GM19468 (cell line): Measurements from ENCODE around the gene FANK1.

Experiments used
- ATAC-seq: cut with Tn5 transposase; IDR thresholded peaks from one replicate; pipeline ENCODE4 v1.9.1; 2021; ENCODE audit warnings: mild to moderate bottlenecking, moderate library complexity, moderate number of reproducible peaks; ENCODE audit not compliant: unreplicated experiment; ENCODE audit errors: extremely low read depth

Gene FANK1

DNA sequence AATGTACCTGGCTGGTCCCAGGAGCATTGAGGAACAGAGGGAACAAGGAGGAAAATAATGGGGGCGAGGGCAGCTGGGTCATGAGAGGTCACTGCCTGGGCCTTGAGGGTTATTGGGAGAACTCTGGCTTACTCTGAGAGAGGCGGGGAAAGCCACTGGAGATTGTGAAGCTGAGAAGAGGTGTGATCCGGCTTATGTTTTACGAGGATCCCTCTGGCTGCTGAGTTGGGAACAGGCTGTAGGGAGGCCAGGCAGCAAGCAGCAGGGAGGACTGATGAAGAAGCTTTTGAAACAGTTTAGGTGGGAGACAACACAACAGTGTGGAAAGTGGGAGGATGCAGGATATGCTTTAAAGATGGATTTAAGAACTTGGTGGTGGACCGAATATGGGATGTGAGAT lies 87.3 kb downstream of the FANK1 start:
- no peak for ATAC-seq

DNA sequence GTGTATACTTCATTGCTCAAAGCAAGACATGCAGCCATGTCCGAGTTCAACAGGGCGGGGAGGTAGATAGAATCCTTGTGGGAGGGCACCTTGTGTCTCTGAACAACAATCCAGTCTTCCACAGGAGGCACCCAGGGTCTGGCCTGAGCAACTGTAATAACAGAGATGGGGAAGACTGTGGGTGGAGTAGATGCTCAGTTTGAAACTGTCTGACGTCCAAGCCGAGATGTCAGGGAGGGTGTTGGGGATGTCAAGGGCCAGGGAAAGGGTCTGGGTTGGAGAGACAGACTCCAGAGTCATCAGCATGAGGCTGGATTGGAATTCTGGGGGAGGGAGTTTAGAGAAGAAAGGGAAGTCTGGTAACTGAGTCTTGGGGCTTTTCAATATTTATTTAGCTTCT lies 88.0 kb downstream of the FANK1 start:
- ATAC-seq, result no peak

DNA sequence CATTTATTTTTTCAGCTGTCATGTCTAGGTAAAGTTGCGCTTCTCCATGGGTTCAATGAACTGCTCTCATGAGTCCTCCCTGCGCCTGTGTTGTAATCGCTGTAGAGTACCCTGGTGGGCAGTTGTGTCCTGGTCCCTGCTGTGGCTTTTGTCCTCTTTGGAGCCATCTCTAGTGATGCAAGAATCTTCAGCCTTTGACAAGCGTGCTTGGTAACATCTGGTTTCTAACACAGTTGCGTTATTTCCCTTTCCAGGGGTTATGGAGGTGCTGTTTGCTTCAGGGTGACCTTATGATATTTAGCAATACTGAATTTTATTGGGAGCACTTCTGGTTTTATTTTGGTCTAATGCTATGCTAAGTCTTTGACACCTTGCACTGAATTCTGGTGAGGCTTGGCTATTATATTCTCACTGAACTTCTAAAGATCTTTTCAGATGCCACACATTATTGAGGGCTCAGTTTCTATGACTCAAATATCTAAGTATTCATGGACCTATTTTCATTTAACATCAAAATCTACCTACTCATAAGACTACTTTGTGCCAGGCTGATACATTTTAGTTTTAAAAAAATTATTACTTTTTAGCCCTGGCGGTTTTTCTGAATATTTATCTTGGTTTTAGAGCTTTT lies 88.6 kb downstream of the FANK1 start:
- no peak for ATAC-seq

DNA sequence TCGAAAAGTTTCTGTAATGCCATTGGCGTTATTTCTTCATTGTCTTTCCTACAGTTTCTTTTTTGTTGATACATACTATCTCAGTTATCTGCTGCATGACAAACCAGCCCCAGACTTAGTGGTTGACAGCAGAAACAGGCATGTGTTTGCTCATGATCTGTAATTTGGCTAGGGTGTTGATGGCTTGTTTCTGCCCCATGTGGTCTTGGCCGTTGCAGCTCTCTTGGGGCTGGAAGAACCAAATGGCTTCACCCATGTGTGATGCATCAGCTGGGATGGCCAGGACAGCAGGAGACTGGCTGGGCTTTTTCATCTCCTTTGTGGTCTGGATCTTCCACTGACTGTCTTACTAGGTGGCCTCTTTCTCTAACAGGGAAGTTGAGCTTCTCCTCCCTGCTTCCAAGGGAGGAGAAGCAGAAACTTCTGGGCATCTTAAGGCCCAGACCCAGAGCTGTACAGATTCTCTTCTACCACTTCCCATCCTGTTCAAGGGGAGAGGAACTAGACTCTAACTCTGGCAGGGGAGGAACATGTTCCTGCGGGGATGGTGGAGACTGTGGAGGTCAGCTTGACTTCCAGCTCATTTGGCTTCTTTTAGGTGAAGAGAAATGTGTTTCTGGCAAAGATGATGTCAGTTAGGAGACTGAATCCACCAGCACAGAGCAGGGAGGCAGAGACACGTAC lies 89.3 kb downstream of the FANK1 start:
- no peak for ATAC-seq

GRCh38 chr10:125989791-125990190 lies 93.4 kb downstream of the FANK1 start:
- ATAC-seq, result no peak

DNA sequence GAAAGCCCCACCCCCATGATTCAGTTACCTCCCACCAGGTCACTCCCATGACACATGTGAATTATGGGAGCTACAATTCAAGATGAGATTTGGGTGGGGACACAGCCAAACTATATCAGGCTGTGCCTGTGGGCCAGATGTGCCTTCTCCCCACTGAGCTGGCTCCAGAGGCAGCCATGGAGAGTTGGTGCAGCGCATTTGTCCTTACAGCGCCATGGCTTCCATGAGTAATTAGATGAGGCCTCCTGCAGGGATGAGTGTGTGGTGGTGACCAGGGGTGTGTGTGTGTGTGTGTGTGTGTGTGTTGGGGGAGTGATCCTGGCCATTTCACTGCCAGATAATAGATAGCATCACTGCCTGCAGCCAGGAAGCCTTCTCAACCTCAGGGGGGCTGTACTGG lies 94.6 kb downstream of the FANK1 start:
- ATAC-seq, result no peak

GRCh38 chr10:125991392-125991791 lies 95.0 kb downstream of the FANK1 start:
- no peak for ATAC-seq

GRCh38 chr10:125992254-125992653 lies 95.9 kb downstream of the FANK1 start:
- no peak for ATAC-seq

DNA sequence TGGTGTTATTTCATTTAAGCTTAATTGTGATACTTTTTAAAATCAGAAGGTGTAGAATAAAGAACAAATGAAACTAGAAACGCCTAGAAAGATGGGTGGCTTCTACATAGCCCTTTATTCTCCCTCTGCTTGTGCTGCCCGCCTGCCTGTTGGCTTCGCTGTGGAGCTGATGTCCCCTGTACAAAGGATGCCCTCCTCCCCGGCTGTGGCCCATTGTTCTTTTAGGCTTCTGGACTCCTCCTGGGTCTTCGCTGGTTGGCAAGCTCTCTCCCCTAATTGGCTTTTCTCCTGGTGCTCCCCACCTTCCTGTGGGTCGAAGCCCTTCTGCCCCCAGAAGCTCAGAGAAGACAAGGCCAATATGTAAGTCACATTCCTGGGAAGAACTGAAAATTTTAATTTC lies 98.2 kb downstream of the FANK1 start:
- ATAC-seq, result no peak

DNA sequence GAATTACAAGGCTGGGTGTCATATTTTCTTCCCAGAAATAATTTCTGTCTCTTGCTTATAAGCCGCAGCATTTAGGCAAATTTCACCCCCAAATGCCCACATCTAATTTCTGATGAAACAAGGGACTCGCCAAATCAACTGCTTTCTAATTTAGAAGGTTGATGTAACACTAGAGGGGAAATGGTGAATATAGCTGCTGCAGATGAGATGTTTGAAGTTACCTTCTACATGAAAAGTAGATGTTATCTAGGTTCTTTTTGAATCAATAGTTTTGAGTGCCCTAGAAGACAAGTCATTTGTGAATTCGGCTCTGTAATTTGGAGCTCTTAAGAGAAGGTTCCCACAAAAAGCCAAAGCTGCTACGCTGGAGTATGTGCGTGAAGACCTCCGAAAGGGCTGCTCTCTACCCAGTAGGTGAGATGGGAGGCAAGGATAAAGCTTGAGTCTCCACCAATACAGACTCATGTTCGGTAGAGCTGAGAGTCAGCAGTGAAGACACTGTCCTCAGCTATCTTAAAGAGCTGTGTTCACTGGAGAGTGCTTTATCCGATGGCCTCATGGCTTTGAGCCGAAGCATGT lies 99.5 kb downstream of the FANK1 start:
- no peak for ATAC-seq

DNA sequence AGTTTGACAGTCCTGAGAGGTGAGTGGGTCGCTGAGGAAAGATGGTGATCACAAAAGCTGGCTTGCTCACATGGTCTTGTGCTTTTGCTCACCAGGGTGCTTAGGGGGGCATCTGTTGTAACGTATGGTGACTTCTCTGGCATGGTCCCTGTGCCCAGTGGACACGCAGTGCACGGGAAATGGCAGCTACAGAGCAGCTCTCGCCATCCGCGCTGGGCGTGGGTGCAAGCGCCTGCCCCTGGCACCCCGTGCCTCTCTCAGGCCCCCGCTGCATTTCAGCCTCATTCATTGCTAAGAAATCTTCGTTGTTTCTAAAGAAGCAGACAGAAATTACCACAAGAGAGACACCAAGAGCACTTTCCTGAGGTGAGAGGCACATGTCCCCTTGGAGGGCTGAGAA lies 101.2 kb downstream of the FANK1 start:
- ATAC-seq, result no peak

DNA sequence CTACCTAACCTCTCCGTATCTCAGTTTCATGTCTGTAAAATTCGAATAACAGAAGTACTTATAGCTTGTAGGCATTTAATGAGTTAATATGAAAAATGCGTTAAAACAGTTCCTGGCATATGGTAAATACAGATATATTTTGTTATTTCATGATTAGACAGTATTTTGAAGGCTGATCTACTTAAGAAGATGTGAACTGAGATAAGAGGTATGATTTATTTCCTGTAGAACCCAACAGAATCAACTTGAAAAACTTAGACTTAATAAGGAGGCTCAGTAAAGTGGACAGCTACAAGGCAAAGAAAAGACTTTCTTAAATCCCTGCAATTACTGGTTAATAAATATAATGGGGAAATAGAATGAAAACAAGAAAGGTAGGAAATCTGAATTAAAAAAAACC lies 103.3 kb downstream of the FANK1 start:
- no peak for ATAC-seq

- ATAC-seq, result no peak
Measured at GRCh38 chr10:126001576-126001975, 105.2 kb downstream of the FANK1 start.

DNA sequence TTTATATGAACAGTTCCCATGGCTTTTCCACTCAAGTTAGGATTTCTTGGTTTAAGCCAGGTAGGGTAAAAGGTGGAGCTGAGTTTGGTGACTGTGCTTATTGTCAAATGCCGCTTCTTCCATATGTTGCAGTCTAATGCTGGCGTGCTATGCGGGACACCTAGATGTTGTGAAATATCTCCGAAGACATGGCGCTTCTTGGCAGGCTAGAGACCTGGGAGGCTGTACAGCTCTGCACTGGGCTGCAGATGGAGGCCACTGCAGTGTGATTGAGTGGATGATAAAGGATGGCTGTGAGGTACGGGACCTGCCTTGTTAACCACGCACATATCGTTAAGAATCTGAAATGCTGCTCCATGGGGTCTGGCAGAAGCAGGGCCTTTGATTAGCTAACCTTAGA lies 108.4 kb downstream of the FANK1 start:
- no peak for ATAC-seq

DNA sequence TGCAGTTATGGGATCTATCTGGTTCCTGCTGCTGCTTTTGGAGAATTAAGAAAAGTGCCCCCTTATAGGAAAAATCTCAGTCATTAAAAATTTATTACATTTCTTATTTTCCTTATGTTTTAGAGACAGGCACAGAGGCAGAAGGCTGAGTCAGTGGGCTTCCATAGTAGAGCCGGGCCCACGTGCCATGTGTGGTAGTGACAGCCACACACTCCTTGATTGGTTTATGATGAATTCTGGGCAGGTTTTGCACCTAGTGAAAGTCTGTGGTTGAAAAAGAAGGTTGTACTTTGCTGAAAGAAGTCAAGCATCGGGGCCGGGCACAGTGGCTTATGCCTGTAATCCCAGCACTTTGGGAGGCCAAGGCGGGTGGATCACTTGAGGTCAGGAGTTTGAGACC lies 109.9 kb downstream of the FANK1 start:
- no peak for ATAC-seq

- ATAC-seq, result no peak
Measured at GRCh38 chr10:126006906-126007305, 110.5 kb downstream of the FANK1 start.

GRCh38 chr10:126009650-126010049 lies 113.3 kb downstream of the FANK1 start:
- no peak for ATAC-seq

DNA sequence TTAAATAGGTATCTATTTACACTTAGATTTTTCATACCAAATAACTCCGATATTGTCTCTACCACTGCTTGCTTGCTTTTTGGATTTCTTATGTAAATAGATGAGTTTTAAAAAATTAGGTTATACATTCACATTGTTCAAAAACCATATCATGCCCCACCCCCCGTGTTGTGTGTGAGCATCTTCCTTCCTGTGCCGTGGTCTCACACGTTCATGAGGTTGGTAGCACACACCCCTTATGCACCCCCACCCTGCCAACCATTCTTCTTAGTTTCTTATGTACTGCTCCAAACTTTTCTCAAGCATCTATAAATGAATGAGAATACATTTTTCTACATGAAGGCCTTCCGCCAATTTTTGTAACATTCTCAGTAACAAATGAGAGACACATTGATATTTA lies 115.6 kb downstream of the FANK1 start:
- ATAC-seq, result no peak

DNA sequence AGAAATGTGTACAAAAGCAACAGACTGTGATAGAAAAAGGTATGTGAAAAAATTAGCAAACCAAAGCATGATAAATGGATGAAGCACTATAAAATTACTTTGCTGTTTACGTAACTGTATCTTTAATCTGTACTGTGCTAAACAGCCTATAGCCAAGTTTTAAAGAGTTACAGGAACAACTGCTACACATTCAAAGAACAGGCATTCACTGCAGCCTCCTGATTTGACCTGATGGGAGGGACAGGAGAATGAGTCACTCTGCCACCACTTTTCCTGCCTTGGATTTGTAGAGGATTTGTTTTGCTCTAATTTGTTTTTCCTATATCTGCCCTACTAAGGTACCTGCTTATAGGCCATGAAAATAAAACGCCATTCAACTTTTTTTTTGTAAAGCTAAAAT lies 116.1 kb downstream of the FANK1 start:
- no peak for ATAC-seq

- ATAC-seq, result no peak
Measured at GRCh38 chr10:126013489-126014281, 117.3 kb downstream of the FANK1 start.

- ATAC-seq, result no peak
Measured at GRCh38 chr10:126014309-126014708, 117.9 kb downstream of the FANK1 start.
